Measurements from ENCODE around the gene KIRREL1. TPM values are rescaled to one million over a fixed set of nuclear protein-coding genes. Genes with fewer than 3 reads are reported as not detected.

Gene KIRREL1
- total RNA-seq, 1 experiment from 2014 or later: 31.1 TPM

GRCh38 chr1:158021721-158022120, 28.3 kb downstream of the KIRREL1 start:
- in situ Hi-C loops (cut with HindIII; ENCODE audit: low sequenced_read_pairs): no loop called here
- DNase-seq (ENCODE audit: low spot score): no peak

GRCh38 chr1:158022554-158023312, 29.3 kb downstream of the KIRREL1 start:
- in situ Hi-C loops (cut with HindIII; ENCODE audit: low sequenced_read_pairs): no loop called here

GRCh38 chr1:158024737-158025136, 31.3 kb downstream of the KIRREL1 start:
- DNase-seq (ENCODE audit: low spot score): no peak
- in situ Hi-C loops (cut with HindIII; ENCODE audit: low sequenced_read_pairs): no loop called here

More at GRCh38 chr1:158022554-158023312, 29.3 kb downstream of the KIRREL1 start:
- no peak for DNase-seq (ENCODE audit: low spot score)

- DNase-seq (ENCODE audit: low spot score): no peak
- in situ Hi-C loops (cut with HindIII; ENCODE audit: low sequenced_read_pairs): no loop called here
These were observed 32.3 kb downstream of the KIRREL1 start for GRCh38 chr1:158025576-158026230.

GRCh38 chr1:158026651-158027050, 33.2 kb downstream of the KIRREL1 start:
- no peak for DNase-seq (ENCODE audit: low spot score)
- in situ Hi-C loops (cut with HindIII; ENCODE audit: low sequenced_read_pairs): no loop called here

GRCh38 chr1:158027508-158027907, 34.1 kb downstream of the KIRREL1 start:
- DNase-seq (ENCODE audit: low spot score): no peak
- in situ Hi-C loops (cut with HindIII; ENCODE audit: low sequenced_read_pairs): no loop called here

GRCh38 chr1:158028969-158029368, 35.5 kb downstream of the KIRREL1 start:
- DNase-seq (ENCODE audit: low spot score): no peak
- in situ Hi-C loops (cut with HindIII; ENCODE audit: low sequenced_read_pairs): no loop called here

GRCh38 chr1:158035014-158035413, 41.6 kb downstream of the KIRREL1 start:
- DNase-seq (ENCODE audit: low spot score): no peak
- in situ Hi-C loops (cut with HindIII; ENCODE audit: low sequenced_read_pairs): no loop called here

- peak; percentile 21 for DNase-seq (ENCODE audit: low spot score)
- in situ Hi-C loops (cut with HindIII; ENCODE audit: low sequenced_read_pairs): no loop called here
These were observed 42.6 kb downstream of the KIRREL1 start for GRCh38 chr1:158035976-158036583.

GRCh38 chr1:158037008-158037865, 43.8 kb downstream of the KIRREL1 start:
- in situ Hi-C loops (cut with HindIII; ENCODE audit: low sequenced_read_pairs): no loop called here
- DNase-seq (ENCODE audit: low spot score): no peak

- no peak for DNase-seq (ENCODE audit: low spot score)
- in situ Hi-C loops (cut with HindIII; ENCODE audit: low sequenced_read_pairs): no loop called here
These were observed 44.5 kb downstream of the KIRREL1 start for GRCh38 chr1:158037866-158038359.

- in situ Hi-C loops (cut with HindIII; ENCODE audit: low sequenced_read_pairs): no loop called here
- DNase-seq (ENCODE audit: low spot score): no peak
These were observed 45.3 kb downstream of the KIRREL1 start for GRCh38 chr1:158038793-158039192.

- in situ Hi-C loops (cut with HindIII; ENCODE audit: low sequenced_read_pairs): no loop called here
- DNase-seq (ENCODE audit: low spot score): no peak
These were observed 45.9 kb downstream of the KIRREL1 start for GRCh38 chr1:158039380-158039779.

- no peak for DNase-seq (ENCODE audit: low spot score)
- in situ Hi-C loops (cut with HindIII; ENCODE audit: low sequenced_read_pairs): no loop called here
These were observed 46.9 kb downstream of the KIRREL1 start for GRCh38 chr1:158040323-158040722.

- in situ Hi-C loops (cut with HindIII; ENCODE audit: low sequenced_read_pairs): no loop called here
- DNase-seq (ENCODE audit: low spot score): no peak
These were observed 49.8 kb downstream of the KIRREL1 start for GRCh38 chr1:158043232-158043631.

- DNase-seq (ENCODE audit: low spot score): no peak
These were observed 52.2 kb downstream of the KIRREL1 start for GRCh38 chr1:158045639-158046038.

GRCh38 chr1:158046715-158047510, 53.5 kb downstream of the KIRREL1 start:
- in situ Hi-C loops (cut with HindIII; ENCODE audit: low sequenced_read_pairs): no loop called here
- DNase-seq (ENCODE audit: low spot score): no peak

More at GRCh38 chr1:158045639-158046038, 52.2 kb downstream of the KIRREL1 start:
- in situ Hi-C loops (cut with HindIII; ENCODE audit: low sequenced_read_pairs): no loop called here

GRCh38 chr1:158048371-158049067, 55.1 kb downstream of the KIRREL1 start:
- no peak for DNase-seq (ENCODE audit: low spot score)
- in situ Hi-C loops (cut with HindIII; ENCODE audit: low sequenced_read_pairs): no loop called here

Measured in G401 (cell line).